Measurements from ENCODE around the gene SLC35E1.

SLC35E1 gene

GRCh38 chr19:16572332-16573211, at the start of gene SLC35E1:
SLC35E1 (minus strand) TSS chr19:16572415; CDS start chr19:16572364, 51 bp downstream.
- DNase-seq (ENCODE audit: low spot score), result peak; percentile 100

DNA sequence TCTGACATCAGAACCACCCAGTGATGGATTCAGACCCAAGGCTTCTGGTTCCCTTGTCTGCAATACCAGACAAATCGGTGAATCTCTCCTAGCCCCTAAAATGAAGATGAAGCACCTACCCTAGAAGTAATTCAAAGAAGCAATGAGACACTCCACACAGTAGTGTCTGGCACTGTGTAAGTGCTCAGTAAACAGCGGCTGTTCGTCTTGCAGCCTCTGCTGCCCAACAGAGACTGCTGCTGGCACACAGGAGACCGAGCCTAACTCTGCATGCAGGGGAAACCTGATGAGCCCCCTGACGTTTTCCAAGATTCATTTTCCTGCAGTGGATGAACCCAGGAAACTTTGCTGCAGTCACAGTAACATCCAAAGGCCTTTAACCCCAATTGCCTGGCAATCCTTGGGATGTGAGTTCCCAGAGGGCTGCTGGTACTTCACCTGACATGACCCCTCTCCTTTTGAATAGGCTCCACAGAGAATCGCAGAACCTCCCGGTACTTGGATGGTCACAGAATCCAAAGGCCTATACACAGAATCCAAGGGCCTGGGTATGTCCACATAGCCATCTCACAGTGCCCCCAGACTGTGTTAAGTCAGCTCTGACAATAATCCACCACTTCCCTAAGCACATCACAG, 49.1 kb upstream of the SLC35E1 start:
- DNase-seq (ENCODE audit: low spot score), result no peak

DNA sequence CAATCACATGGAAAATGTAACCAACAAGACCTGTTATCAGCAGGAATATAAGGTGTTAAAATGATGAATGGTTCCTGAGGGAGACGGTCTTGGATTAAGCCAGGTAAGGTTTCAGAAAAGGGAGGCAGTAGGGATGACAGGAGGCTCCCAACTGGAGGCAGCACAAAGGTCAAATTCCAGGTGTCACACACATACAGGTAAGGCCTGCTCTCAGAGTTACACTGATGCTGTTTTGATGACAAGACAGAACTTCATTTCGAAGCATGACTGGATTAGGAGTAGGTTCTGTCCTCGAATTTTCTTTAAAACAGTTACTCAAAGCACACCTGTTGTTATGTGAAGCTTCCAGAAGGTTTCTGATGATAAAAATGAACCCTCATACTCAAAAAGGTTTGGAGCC, 48.4 kb upstream of the SLC35E1 start:
- DNase-seq (ENCODE audit: low spot score), result no peak

DNA sequence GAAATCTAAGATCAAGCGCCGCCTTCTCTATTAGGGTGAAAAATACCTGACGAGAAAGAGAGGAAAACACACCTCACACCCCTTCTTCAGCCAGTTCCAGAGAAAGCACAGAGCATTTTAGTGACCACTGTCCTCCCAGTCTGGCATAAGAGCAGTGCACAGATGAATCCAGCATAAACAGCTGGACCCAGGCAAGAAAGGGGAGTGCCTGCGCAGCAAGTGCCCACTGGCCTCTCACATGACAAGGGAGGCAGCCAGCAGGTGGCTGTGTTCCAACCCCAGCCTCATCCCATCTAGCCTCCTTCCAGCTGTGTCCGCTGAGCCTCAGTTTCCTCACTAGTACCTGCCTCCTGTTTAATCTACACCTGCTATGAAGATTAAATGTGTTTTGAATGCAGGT, 47.8 kb upstream of the SLC35E1 start:
- DNase-seq (ENCODE audit: low spot score), result no peak

GRCh38 chr19:16619457-16619856, 47.2 kb upstream of the SLC35E1 start:
- DNase-seq (ENCODE audit: low spot score), result no peak

DNA sequence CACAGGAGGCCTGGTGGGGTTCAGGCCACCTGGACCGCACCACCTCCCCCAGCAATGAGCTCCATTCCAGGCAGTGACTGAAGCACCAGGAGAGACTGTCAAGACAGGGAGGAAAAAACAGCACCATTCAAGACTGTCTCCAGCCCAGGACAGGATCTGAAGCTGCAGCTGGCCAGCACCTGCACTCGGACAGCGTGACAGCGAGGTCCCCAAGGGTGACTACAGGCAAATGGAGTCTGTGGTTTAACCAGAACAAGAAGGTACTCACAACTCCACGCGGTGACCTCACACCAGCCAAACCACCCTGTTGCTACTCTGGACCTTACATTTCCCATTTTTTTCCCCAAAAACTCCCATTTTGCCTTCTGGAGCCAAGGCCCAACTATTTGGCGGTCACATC, 46.0 kb upstream of the SLC35E1 start:
- DNase-seq (ENCODE audit: low spot score), result no peak

DNA sequence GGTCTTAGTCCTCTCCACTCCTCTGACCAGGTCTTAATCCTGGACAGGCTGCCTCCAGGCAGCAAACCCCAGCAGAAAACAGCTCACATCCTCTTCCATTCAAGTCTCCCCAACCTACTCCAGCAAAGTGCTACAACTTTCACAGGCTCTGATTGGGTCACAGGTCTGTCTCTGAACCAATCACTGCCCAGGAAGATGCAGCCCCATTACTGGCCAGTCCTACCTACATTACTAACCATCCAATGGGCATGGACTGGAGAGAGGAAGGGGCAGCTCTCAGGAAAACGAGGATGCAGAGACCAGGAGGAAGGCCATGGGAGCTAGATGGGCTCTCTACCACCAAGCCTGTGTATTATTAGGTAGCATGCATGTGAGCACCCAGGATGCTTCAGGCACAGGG, 43.6 kb upstream of the SLC35E1 start:
- DNase-seq (ENCODE audit: low spot score), result no peak

DNA sequence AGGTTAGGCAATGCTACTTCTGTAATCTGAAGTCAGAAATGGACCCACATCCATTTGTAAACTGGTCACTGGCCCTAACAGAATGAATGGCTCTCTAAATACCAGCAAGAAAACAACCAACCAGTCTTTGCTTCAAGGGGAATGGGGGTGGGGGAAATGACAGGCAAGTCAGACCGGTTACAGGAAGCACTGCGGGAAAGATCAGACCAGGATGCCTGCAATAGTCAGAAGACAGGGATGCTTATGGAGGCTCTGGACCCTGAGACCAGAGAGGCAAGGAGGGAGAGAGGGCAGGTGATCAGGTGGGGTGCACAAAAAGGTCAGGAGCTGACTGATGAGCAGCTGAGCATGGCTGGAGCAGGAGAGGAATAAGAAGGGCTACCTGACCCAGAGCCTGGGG, 42.7 kb upstream of the SLC35E1 start:
- DNase-seq (ENCODE audit: low spot score), result no peak

- no peak for DNase-seq (ENCODE audit: low spot score)
Measured at GRCh38 chr19:16613841-16614240, 41.6 kb upstream of the SLC35E1 start.

GRCh38 chr19:16612636-16613035, 40.4 kb upstream of the SLC35E1 start:
- no peak for DNase-seq (ENCODE audit: low spot score)

- no peak for DNase-seq (ENCODE audit: low spot score)
Measured at GRCh38 chr19:16611121-16611520, 38.9 kb upstream of the SLC35E1 start.

GRCh38 chr19:16609511-16610200, 37.4 kb upstream of the SLC35E1 start:
- DNase-seq (ENCODE audit: low spot score), result no peak

DNA sequence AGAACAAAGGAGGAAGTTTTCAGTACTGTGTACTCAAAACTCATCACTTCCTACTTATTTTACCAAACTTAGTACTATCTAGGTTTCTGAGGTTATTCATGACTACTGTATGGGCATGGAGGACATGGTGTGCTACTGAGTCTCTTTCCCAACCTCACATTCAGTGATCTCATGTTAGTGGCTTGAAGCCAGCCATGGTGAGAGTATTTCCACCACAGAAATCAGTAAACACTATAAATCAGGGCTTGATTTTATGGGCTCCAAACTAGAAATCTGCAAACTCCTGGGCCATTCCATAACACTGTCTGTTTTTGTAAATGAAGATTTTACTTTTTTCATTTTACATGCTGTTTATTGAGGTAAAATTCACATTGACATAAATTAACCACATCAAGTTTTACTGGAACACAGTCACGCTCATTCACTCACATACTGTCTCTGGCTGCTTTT, 36.1 kb upstream of the SLC35E1 start:
- DNase-seq (ENCODE audit: low spot score), result peak; percentile 58

DNA sequence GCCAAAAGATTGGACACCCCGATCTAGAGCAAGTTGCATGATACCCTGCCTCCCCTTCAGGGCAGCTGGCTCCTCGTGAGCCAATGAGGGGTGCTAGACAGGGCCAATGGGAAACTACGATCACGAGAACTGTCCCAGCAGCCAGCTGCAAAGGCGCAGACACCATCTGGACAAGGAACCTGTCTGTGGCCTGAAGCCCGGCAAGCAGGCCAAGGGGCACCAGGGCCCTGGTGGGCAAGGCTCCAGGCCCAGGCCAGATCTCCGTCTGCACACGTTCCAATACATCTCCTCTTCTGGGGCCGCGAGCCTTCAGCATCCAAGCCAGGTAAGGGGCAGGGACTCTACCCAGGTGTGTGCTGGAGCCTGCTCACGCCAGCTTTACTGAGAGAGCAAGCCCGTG, 35.6 kb upstream of the SLC35E1 start:
- no peak for DNase-seq (ENCODE audit: low spot score)

DNA sequence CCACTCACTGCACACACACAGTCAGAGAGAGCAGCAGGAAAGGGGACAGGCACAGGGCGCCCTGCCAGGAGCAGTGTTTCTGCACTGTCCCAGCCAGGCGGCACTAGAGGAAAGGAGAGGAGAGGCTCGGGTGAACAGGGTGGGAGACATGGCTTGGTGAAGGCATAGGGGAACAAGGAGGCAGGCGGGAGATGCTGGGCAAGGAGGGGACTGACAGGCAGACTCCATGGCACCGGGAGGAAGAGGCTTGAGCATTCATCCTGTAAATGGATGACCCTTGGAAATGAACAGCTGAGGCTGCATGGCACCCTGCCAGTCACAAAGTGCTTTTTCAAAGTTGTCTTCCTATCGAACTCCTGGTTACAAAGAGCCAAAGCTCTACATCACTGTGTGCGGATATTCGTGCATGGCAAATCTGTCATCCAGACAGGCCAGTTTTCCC, 33.4 kb upstream of the SLC35E1 start:
- no peak for DNase-seq (ENCODE audit: low spot score)

GRCh38 chr19:16605115-16605514, 32.9 kb upstream of the SLC35E1 start:
- no peak for DNase-seq (ENCODE audit: low spot score)

DNA sequence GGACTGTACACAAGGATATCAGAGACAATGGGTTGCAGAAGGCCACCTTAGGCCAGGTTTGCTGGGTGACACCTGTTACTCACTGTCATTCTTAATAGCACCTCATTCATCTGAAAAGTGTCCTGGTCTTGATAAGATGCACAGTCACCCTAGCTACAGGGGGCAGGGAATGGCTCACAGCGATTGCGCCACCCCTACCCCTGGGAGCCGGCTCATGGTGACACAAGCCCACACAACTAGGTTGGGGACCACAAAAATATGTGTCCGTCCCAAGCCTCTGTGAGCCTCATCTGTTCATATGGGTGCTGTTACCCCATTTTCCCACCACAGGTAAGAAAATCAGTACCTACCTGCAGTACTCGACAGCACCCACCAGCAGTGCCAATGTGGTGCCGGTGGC, 32.4 kb upstream of the SLC35E1 start:
- DNase-seq (ENCODE audit: low spot score), result no peak

DNA sequence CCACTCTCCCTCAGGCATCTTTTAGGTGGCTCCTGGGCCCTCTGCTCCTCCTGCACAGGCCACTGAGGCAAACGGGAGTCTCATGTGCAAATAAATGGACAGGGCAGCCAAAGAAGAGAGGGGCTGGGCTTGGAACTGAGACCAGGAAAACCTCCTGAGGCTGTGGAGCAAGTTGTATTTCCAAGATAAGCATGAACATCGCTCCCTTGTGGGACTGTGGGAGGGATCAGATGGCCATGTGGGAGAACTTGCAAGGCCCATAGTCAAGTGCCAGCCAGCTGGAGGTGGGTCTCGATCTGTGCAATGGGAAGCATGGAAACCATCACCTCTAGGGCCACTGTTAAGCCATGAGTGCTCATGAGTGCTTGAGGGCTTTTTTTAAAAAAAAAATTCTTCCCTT, 30.9 kb upstream of the SLC35E1 start:
- no peak for DNase-seq (ENCODE audit: low spot score)

DNA sequence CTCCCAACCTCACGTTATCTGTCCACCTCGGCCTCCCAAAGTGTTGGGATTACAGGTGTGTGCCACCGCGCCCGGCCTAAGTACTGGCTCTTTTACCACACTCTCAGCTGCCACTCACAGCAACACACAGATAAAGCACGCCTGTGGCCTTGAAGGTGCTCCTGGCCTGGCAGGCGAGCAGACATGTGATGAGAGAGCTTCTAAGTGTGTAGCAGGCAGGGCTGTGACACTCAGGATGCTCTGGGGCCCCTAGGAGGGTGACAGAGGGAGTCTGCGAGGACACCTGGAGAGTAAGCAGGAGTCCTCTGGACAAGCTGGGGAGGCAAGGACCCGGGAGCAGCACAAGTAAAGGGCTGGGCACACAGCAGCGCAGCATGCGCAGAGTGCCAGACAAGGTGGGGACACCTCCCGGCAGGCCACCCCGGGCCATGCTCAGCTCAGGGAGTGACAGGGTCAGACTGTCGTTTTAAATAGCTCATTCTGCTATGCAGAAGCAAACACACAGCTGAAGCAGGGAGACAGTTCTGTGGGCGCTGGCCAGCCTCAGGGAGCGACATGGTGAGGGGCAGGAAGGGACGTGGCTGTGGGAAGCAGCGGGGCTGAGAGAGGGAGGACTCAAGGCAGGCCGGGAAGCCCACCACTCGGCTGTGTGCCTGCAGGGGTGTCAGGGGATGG, 29.3 kb upstream of the SLC35E1 start:
- DNase-seq (ENCODE audit: low spot score), result no peak

GRCh38 chr19:16600824-16601223, 28.6 kb upstream of the SLC35E1 start:
- DNase-seq (ENCODE audit: low spot score), result no peak

GRCh38 chr19:16599655-16600346, 27.6 kb upstream of the SLC35E1 start:
- DNase-seq (ENCODE audit: low spot score), result no peak

DNA sequence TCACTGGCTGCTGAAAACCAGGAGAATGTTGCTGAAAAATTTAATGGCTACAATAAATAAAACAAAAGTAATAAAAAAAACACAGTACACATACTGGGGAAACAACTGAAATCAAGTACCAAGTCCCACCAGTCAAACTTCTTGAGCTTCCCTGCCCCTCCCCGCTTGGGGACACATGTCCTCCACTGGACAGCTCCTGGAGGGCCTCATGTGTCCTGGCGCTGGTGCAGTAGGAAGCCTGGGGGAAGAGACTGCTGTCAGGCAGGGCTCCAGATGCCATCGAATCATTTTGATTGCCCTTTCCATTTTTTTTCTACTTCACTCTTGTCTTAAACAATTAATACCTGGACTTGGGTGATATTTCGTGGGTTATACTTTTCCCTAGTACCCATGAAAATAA, 26.6 kb upstream of the SLC35E1 start:
- no peak for DNase-seq (ENCODE audit: low spot score)

Data from hepatic stellate cell (primary cell).